Measurements from ENCODE around the gene REPS2.

REPS2 gene

DNA sequence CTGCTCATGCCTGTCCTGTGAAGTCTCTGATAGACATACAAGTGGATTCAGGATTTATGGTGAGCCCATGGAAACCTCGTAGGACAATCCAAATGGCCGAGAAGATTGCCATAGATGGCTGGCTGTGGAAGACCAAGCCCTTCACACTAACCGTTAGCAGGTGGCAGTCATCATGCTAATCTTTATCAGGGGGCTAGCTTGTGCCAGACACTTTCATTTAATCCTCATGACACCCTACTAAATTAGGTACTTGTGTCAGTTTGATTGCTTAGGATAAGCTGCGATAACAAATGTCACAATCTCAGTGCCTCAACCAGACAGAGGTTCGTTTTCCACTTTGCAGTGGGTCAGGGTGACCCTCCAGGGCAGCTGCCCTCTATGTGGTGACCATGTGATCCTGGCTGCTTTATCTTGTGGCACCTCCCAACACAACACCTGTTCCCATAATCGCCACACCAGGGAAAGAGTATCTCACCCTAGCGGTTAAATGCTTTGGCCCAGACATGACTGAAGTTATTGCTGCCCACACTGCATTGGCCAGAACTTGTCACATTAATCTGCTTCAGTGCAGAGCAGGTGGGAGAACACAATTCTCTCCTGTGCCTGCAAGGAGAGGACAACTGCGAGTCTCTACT is 60.8 kb downstream of the REPS2 start:
- DNase-seq: peak; percentile 20

DNA sequence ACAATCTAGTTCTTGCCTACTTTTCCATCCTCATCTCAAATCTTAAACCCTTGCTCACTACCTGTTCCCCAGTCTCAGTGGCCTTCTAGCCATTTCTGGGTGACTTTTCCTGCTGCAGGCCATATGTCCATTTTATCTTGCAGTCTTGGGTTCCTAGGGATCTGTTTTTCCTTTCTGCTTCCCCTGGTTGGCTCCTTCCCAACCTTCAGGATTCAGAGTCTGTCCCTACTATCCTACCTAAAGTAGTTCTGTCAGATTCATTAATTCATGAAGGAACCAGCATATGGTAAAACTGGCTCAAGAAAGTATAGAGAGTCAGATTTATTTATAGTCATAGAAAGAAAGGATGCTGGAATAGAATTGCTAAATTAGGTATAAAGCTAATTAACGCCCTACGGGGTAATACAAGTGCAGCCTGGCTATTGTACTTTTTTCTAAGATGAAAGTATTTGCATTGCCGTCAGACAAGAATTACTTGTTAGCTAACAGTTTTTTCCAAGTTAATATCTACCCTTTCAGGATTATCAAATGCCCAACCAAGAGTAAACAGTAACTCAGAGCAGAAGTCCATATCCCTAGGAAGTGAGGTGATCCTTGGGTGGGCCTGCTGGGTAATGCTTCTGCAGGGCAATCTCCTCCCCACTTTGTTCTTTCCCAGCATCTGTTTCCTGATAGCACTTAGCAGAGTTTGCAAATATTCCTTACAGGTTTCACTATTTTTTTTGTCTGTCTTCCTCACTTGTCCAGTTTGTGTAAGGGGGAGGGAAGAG is 63.6 kb downstream of the REPS2 start:
- DNase-seq: no peak

DNA sequence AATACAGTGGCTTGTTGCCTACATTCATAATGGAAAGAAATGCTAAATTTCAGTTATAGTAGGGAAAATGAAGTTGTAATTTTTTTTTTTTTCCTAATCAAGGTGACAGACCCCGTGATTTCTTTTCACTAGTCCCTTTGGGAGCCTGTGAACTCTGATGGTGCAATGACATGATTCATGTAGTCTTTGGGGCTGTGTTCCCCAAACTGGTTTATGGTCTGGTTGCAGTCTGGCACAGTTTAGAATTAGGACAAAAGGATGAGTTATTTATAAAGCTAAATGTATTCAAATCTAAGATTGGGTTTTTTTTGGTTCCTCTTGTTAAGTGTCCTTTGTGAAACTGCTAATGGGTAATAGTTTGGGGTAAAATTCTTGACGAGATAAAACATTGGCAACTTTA is 66.0 kb downstream of the REPS2 start:
- DNase-seq: no peak

DNA sequence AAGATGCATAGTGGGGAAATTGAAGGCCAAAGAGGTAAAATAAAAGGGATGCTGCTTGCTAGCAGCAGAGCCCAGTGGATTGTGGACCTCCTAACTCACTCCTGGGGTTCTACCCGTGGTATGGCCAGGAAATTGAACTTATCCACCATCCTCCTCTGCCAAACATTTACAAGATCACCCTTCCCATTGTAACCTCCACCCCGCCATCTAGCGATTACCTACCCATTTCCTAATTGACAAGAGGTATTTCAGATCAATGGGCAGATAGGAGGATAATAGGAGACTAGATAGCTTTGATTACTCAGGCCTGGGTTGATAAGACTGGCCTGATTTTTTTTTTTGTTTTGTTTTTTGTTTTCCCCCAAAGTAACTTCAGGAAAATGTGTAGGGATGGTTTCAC is 67.8 kb downstream of the REPS2 start:
- DNase-seq: no peak

DNA sequence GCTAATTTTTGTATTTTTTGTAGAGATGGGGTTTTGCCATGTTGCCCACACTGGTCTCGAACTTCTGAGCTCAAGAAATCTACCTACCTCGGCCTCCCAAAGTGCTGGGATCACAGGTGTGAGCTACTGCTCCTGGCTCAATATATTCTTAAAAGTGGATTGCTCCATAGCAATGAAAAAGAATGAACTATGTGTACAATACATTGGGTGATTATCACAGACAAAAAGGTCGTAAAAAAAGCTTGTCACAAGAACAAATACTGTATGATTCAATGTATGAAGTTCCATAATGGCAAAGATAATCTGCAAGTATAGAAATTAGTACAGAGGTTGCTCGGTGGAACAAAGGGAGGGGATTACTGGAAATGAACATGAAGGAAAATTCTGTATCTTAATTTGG is 70.7 kb downstream of the REPS2 start:
- no peak for DNase-seq

DNA sequence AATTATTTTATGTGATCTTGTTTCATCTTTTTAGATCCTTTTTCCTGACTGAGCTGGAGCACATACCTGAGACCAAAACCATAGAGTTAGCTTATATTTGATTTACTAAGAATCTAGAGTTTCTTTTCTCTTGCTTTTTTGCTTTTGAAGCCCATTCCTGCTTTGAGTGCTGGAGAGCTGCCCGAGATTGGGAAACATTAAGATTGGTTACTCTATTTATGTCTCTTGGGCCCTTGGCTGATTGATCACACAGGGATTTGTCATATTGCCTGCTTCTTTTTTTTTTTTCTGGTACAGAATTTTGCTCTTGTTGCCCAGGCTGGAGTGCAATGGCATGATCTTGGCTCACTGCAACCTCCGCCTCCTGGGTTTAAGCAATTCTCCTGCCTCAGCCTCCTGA is 73.9 kb downstream of the REPS2 start:
- no peak for DNase-seq

DNA sequence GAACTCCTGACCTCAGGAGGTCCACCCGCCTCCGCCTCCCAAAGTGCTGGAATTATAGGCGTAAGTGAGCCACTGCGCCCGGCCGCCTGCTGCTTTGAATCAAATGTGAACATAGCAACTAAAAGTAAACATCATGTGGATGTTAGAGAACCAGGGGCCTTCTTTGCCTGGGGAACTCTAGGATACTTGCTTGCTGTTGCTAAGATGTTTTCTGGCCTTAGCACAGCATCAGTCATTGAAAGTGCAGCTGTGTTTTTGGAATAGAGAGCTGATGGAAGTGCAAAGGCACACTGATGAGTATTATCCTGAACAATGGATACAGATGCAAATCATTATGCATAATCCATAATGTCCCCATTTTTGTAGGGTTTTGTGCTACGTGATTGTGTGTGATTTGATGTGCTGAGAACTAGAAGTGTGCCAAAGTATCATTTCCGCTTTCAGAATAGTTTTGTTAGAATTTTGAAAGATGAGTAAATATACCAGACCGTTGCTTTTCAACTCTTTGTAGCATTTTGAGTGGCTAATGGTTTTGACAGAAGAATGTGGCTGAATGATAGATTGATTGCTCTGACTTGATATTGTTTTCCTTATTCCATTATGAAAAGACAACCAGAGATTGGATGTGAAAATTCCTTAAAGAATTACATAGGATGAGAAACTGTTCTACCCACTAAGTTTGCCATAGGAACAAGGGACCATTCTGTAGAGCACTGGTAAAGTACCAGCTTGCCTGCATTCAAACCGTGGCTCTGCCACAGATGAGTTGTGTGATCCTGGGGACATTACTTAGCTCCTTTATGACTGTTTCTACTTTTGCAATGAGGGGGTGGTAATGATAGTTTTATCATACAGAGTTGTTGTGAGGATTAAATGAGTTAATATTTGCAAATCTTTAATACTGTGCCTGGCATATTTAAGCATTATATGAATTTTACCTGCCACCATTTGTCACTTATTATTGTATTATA is 74.7 kb downstream of the REPS2 start:
- no peak for DNase-seq

DNA sequence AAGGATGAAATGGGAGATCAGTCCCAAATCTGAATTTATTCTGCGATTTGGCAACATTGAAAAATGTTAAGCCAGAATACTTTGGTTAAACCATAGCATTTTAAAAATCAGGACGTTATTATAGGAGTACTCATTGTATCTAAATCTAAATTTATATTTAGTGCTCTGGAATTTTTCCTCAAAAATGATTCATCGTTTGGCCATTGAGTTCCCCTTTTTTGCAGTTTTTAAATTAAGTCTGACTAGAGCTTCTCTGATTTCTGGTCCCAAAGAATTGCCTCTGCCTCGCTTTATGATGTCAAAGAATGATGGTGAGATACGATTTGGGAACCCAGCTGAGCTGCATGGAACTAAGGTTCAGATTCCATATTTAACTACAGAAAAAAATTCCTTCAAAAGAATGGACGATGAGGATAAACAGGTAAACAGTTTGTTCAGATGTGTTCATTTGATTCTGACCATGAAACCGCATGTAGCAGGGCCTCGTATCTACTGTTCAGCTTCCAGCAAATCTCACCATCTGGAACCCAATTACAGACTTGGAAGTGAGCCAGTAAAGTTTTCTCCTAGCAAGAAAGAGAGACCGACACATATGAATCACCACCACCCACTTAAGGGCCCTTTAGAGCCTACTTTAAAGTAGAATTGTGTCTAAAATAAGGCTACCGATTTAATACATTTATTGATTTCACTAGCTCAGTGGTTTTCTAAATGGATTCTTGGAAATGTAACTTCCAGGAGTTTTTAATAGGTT is 75.6 kb downstream of the REPS2 start:
- no peak for DNase-seq

DNA sequence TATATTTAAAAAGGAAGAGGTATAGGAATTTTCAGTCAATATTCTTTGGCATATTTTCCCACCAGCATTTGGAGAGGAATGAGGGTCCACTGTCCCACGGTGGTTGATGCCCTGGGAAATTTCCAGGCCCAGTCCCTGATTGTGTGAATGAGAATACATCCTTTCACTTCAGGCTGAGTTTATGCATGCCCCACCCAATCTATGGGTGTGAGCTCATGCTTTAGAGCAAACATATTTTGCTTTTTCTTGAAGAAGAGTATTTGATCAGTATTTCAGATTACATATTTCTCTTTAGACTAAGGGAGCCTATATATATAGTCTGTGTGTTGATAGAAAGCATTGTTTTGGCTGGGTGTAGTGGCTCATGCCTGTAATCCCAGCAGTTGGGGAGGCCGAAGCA is 77.2 kb downstream of the REPS2 start:
- no peak for DNase-seq

DNA sequence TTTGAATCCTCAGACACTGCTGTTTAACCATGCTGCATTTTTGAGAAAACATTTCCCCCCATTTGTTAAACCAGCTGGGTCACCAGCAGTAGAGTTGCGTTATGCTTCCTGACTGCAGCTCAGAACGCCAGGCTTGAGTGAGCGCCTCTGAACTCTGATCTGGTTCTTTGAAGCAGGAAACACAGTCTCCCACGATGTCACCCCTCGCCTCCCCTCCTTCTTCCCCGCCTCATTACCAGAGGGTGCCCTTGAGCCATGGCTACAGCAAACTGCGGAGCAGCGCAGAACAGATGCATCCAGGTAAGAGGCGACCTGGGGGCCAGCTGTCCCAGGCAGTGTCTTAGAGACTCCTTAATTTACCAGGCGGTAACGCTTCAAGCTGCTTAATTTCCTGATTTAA is 78.4 kb downstream of the REPS2 start:
- no peak for DNase-seq

DNA sequence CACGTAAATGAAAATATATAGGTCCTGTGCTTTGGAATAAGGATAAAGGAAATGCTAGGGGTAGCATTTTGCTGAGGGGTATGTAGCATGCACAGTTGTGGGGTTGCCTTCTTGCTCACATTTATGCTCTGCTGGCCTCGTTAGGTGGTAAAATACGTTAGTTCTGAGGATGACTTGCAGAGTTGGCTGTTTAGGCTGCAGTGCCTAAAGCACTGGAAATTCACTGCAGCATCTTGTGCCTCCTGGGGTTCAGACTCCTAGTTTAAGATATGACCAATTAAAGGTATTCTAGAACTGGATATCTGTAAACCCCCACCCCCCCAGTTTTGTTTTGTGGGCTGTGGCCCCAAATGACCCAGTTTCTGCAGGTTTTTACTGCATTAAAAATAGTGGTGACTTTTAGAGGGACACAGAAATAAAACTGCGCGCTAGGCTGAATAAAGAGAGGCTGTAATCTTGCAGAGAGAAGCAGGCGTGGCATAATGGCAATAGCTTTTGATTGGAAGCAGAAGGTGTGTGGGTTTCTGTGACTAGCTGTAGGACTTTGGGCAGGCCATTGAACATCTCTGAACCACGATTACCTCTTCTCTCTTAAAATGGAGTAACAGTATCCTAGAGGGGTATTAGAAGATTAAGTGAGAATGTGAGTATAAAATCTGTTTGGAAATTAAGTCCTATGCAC is 79.3 kb downstream of the REPS2 start:
- DNase-seq: no peak

DNA sequence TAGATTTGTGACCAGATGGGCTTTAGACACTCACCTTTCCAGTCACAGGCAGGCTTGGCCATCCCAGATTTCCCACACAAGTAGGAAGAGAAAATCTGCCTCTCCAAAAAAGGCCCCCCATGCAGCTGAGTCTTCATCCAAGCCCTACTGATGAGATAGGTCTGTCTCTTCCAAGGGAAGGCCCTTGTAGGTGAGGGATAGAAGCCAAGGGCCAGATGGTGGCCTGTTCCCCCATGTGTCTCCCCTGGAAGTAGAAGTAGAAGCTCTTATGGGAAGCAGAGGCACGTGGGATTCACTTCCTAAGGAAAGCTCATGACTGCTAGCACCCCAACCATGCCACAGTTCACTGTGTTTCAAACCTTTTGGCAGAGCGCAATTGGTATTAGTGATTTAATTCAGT is 81.5 kb downstream of the REPS2 start:
- no peak for DNase-seq

DNA sequence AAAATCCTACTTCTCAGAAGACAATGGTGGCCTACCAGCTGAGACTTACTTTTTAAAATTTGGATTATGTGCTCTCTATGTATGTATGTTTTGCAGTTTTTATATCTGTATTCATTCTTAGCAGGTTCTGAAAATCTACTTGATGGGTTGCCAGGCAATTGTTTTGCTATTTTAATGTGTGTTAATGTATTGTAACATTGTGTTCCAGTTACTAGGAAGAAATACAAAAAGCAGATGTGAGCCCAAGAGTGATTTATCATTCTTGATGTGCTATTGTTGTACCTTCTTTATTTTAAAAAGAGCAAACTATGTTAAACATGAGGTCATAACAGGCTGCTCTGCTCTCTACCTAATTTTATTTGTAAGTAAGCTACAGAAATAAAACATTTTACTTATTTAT is 81.9 kb downstream of the REPS2 start:
- DNase-seq: no peak

DNA sequence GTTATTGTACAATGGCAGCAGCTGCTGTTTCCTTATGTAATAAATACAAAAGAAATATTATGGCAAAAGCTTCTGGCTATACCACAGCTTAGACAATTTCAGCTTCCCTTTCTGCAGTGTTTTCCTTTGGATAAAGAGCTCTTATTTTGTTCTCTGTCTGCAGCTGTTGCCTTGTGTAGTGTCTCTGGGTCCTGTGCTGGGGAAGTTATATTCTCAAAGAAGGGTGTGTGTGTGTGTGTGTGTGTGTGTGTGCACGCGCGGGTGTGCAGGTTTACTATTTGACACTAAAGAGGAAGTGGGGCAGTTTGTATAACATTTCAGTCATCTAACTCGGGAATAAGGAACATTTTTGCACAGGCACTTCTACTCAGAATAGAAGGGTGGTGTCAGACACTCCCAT is 83.6 kb downstream of the REPS2 start:
- DNase-seq: no peak

DNA sequence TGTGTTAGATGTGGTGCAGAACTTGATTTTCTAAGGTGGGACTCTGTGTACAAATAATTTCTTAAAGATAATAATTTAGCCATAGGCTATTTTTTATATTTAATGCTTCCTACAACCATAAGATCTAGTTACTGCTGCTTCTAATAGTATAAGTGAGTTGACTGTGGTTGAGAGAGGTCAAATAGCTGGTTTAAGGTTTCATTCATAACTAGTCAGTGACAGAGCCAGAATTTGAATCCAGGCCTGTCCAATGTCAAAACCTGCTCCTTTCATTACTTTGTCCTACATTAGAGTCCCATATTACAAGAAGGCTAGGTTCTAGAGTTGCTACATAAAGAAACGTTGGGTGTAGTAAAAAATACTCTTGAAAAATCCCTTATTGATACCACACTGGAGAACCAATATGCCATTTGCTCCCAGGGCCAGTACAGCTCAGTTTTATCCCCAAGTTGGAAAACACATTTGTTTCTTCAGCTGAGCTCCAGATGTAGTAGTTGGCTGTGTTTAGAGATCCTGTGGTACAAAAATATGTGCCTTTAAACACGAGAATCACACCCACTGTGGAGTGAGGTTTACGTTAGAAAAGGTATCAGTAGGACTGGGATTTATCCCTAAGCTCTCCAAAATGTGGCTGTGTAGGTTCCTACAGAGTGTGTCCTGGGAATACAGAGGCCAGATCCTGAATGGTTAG is 84.3 kb downstream of the REPS2 start:
- DNase-seq: no peak

DNA sequence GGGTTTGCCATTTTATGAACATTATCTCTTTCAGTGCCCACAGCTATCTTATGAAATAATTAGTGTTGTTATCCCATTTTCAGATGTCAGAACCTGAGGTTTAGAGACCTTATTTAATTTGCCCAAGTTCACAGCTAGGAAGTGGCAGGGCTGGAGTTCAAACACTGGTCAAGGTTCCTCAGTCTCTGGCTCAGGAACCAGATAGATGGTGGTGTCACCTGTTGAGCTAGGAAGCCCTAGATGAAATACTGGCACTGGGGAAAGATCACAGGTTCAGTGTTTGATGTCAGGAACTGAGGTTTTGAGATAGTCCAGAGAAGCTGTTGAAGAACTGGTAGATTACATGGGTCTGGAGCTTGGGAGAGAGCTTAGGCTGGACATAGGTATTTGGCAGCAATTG is 85.4 kb downstream of the REPS2 start:
- DNase-seq: no peak

DNA sequence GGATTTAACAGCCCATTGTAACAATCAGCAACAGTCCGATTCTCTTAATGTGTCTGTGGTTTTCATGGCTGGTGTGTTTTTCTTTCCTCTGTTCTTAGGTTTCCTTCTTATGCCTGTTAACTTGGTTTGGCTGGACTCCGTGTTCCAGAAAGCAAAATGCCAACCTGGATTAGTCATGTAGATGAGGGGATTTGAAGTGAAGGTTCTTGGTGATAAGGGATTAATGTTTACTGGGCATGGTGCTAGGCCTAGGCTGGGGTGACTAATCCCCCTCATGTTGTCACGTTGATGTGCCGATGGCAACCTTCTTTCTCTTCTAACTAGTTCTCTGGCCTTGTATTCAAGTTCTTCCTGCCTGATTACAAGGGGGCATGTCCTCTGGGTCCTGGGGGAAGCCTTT is 85.9 kb downstream of the REPS2 start:
- DNase-seq: no peak

DNA sequence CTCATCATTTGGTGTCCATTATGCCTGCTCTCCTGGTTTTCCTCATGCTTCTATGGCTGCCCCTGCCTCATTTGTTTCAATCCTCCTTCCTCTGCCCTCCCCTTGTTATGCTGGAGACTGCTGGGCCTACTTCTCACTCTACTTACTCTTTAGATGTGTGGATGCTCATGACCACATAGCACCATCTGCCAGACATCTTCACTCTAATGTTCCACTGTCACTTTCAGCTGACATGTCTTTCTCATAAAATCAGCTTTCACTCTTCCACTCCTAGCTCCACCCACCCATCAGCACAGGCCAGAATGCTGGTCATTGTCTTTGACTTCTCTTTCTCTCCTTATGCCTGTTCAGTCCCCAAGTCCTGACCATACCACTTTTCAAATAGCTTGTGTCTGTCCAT is 86.8 kb downstream of the REPS2 start:
- no peak for DNase-seq

DNA sequence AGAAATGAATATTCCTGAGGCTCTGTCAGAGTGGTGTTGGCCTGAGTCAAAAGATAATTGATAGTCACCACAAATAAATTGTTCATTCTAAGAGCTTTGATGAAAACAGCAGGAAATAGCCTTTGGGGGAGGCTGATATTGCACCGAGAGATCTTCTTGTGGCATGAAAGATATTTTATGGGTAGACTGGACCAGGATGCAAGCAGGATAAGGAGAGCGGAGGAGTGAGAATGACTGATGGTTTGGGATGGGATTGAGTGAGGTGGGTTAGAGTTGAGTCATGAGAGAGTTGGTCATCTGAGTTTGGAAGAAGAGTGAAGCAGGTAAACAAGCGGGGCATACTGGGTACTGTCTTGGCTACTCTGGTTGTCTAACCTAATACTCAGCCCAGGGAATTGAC is 88.7 kb downstream of the REPS2 start:
- DNase-seq: no peak

DNA sequence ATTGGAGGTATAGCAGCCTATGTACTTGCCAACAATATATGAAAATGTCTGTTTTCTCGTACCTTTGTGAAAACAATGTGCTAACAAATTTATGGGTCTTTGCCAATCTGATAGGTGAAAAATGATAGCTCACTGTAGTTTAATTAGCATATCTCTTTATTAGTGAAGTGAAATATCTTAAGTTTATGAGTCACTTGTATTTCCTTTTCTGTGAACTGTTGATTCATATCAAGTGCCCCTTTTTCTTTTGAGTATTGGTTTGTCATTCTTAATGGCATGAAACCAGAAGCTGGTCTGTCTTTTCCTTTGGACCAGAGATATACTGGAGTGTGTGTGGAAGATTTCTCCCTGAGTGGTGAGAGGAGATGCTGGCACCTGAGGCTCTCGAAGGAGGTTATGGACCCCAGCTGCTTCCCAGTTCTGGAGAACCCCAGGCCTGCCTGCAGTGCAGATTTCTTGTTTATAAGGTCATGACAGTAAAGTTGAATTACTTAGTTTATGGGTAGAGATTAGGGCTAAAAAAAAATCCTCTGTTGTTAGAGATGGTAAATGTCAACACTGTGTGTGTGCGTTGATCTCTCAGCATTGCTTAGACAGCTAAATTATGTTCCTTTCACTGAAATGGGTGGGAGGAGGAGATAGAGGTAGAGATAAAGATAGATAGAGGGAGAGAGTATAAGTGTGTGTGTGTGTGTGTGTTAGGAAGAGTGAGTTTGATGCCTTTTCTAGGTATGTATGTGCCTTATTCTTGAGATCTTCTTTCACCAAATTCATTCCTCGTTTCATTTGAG is 89.9 kb downstream of the REPS2 start:
- DNase-seq: no peak

DNA sequence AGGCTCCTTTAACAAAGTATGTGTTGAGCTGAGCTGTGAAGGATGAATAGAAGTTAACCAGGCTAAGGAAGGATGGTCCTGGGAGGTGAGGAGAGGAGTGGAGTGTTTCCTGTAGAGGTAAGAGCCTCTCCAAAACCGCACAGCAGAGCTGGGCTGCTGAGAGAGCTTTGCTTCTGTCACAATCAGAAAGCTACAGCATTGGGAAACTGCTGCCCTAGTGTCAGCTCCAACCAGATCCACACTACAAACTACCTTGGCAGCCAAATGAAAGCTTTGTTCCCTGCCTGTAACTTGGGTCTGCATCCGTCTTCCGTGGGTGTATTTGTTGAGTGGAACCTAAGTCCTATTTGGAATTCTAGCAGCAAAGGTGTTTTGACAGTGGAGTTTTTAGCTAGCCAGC is 91.8 kb downstream of the REPS2 start:
- DNase-seq: no peak

Measured in activated CD4-positive, alpha-beta T cell treated with anti-CD3 and anti-CD28 coated beads, Interleukin-2, Interleukin-6, amounts not matched to agents 100 ng/mL and 50 ng/mL, durations not matched to agents 16 hours and 8 hours (primary cell).